ENCODE data around the gene TEN1.

- TF ChIP-seq, protein P1, sequence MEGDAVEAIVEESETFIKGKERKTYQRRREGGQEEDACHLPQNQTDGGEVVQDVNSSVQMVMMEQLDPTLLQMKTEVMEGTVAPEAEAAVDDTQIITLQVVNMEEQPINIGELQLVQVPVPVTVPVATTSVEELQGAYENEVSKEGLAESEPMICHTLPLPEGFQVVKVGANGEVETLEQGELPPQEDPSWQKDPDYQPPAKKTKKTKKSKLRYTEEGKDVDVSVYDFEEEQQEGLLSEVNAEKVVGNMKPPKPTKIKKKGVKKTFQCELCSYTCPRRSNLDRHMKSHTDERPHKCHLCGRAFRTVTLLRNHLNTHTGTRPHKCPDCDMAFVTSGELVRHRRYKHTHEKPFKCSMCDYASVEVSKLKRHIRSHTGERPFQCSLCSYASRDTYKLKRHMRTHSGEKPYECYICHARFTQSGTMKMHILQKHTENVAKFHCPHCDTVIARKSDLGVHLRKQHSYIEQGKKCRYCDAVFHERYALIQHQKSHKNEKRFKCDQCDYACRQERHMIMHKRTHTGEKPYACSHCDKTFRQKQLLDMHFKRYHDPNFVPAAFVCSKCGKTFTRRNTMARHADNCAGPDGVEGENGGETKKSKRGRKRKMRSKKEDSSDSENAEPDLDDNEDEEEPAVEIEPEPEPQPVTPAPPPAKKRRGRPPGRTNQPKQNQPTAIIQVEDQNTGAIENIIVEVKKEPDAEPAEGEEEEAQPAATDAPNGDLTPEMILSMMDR (conservative IDR thresholded peaks at IDR 0.05 in 1 of 2, IDR thresholded peaks at IDR 0.05 in 1 of 2; ENCODE audit: low read depth in 1 of 2, low read length in 2 of 2): no peak
- TF ChIP-seq EZH2 (IDR thresholded peaks at IDR 0.05; ENCODE audit: low read length, missing control alignments): no peak
Observed at GRCh38 chr17:75942473-75942872, 36.6 kb upstream of the TEN1 start.
